HG03558 (cell line): ENCODE measurements around the gene OXNAD1.

Experiments
- ATAC-seq: cut with Tn5 transposase; IDR thresholded peaks from one replicate; pipeline ENCODE4 v1.9.1; 2021; ENCODE audit warnings: moderate number of reproducible peaks; ENCODE audit not compliant: unreplicated experiment; ENCODE audit errors: extremely low read depth

The OXNAD1 gene

DNA sequence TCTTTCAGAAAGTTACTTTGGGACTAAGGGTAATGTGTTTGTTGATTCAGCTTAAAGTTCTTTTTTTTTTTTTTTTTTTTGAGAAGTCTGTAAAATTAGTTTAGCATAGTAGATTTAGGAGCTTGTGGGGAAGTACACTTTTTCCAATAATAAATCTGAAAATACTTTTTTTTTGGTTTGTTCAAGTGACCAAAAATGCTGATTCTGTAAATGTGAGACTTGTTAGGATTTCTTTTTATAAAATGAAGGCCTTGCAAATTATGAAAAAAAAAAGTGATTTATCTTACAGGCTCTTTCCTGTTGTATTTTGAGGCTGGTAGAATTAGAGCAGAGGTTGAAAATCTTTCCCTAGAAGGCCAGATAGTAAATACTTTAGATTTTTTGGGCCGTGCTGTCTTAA is 7.6 kb downstream of the OXNAD1 start:
- ATAC-seq: no peak

DNA sequence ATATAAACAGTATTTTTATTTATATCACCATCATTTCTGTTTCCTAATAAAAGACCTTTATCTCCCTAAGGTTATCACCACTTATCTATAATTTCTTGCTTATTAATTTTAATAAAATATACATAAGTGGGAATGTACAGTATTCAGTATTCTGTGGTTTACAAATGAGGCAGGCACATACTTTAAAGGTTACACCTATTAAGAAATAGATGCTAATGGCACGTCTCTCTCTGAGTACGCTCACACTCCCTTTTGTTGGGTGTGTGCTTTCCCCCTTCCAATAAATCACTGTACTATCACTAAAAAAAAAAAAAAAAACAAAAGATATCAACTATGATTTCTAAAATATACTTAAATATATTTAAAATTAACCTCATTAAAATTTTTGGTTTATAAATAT is 8.9 kb downstream of the OXNAD1 start:
- no peak for ATAC-seq

DNA sequence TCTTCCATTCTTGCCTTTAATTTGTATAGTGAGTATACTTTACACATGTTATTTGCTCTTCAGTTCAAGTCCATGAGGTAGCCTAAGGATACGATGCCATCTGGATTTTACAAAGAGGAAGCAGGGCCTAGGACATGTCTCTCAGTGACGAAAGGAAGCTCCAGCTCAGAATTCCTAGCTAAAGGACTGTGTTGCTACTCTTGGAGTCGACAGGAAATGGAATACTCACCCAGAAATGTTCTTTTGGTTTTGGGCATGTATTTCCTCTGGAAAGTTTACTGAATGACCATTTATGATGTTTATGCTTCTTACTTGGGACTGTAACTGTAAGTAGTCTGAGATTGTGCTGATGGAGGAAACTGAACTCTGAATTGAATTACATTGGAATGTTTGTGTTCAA is 12.5 kb downstream of the OXNAD1 start:
- ATAC-seq: no peak

DNA sequence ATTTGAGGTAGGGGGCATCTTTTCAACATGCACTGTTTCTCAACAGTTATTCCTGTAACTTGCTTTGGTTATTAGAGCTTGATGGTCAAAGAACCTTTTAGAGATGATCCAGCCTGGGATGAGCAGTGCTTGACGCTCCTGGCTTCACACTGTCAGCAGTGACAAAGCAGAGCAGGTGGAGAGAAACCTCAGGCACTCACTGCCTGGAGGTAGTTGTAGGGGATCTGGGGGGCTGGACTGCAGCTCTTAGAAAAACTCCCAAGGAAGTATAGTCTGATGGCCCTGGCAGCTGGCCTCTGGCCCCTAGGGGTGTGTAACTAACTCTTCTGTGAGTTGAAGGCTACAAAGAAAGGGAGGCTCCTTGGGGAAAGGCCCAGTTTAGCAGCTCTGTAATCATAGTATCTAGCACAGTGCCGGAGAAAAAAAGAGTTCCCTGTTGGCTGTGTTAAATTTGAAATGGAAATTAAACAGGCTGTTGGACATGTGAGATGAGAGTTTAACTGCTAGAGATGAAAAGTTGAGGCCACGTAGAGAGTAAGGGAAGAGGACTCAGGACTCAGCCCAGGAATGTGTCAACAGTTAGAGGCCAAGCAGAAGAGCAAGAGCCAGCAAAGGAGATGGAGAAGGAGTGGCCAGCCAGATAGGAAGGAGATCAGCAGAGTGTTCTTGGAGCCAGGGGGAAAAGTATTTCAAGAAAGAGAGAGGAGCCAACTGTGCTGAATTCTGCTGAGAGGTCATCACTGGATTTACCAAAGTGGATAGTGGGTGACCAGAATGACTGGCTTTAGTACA is 14.2 kb downstream of the OXNAD1 start:
- no peak for ATAC-seq

DNA sequence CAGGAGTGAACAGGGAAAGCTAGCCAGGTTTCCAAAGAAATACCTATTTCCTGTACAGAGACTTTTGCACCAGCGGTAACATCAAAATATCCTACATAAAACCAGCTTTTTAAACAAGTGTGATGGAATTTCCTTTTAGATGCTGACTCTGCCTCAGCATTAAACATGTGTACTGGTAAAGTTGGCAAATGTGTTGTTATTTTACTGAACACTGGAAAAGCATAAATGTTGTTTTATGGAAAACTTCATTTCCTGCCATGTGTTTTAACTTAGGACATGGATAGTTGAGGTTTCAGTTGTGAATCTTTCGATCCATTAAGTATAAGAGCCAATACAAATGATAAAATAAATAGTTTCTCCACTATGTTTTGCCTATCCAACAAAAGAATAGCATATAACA is 15.7 kb downstream of the OXNAD1 start:
- no peak for ATAC-seq

DNA sequence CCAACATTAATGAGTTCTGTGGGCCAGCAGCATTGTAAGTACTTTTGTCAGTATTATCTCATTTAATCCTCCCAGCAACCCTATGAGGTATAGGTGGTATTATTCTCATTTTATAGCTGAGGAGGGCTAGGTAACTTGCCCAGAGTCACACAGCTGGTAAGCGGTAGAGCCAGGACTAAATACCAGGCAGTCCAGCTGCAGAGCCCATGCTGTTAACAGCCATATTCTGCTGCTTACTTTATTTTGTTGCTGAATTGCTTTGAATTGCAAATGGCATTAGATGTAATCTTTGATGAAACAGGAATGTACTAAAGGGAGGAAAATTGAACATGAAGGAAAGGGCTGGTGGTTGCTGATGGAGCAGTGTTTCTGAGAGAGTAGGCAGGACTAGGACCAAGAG is 19.6 kb downstream of the OXNAD1 start:
- ATAC-seq: no peak

DNA sequence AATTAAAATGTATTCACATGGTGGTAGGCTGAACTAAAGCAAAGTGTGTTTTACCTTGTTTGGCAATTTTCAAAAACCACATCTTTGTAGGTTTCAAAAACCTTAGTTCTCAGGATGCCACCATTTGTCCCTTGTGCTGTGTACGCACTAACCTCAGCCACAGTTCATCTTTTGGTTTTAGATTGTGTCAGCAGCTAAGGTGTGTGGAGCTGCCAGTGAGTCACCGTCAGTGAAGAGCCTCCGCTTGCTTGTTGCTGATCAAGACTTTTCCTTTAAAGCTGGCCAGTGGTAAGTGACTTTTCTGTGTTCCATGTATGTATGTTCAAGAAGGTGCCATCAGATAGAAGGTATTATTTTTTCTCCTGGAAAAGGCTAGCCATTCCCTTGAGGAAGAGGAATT is 21.1 kb downstream of the OXNAD1 start:
- ATAC-seq: peak; percentile 88

DNA sequence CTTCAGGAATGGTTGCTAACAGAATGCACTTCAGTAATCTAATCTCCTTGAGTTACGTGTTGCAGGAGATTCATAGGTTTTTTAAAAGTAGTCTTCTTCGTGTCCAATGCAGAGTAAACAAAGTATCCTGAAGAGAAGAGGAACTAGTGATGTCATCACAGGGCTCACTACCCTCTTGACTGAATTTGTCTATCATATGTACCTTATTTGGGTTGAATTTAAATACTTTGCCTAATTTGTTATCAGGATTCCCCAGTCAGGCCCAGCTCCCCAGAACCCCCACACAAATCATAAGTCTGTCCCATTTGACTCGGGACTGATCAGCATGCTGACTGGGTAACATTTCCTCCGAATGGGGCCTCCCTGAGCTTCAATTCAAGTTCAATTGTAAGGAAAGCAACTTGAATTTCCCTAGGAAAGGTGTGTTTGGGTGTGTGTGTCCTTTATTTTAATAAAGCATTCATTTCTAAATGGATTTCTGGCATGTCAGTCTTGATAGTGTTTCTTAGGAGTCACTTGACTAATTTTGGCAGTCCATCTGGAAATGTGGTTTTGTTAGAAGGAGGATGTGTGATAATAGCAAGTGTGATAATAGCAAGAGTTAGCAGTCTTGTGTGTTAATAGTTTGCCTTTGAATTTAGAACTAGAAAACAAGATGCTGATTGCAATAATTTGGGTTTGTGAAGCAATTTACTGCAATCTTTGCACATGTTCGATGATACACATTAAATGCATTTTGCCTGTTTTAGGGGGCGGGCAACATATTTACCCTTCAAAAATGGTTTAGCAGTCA is 21.9 kb downstream of the OXNAD1 start:
- no peak for ATAC-seq

DNA sequence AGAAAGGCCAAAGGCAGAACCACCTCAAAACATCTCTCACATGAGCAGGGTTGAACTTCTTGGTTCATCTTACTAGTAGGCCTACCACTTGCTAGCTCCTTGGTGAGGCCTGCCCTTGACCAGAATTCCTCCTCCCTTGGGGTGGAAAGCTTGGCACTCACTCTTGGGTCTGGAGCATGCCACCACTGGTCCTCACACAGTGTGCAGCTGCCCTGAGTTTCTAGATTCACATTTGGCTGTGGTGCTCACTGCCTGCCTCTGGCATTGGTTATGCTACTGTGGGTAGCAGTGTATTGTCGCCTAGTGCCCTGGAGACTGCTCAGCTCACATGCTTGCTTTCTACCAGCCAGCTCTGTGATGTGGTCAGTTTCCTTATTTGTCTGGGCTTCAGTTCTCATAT is 23.7 kb downstream of the OXNAD1 start:
- no peak for ATAC-seq

DNA sequence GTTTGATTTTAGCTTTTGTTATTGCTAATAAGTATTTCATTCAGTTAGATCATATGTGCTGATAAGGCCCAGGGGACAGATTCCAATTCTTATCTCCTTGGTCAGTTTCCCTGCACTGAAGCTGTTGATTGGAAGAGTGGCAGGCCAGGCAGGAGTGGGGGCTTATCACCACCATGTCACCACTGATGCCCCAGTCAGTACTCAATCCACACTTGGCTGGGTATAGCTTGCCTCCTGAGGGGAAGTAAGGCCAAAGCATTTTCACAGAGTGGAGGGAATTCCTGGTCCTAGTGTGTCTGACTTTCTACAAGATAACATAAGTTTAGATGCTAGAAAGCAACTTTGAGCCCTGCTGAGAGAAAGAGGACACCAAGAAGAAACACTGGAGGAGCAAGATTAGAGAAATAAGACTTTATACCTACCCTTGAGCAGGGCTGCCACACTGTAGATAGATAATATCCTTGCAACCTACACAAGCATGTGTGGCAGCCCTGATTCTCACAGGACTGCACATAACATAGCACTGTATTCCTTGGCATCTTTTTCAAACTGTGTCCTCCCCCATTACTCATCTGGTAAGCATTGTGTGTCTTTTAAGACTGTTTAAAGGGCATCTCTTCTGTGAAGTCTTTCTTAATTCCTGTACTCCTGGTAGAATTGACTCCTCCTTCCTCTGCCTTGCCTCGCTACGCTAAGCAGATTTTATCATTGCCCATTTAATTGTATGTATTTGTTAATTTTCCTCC is 24.3 kb downstream of the OXNAD1 start:
- no peak for ATAC-seq

DNA sequence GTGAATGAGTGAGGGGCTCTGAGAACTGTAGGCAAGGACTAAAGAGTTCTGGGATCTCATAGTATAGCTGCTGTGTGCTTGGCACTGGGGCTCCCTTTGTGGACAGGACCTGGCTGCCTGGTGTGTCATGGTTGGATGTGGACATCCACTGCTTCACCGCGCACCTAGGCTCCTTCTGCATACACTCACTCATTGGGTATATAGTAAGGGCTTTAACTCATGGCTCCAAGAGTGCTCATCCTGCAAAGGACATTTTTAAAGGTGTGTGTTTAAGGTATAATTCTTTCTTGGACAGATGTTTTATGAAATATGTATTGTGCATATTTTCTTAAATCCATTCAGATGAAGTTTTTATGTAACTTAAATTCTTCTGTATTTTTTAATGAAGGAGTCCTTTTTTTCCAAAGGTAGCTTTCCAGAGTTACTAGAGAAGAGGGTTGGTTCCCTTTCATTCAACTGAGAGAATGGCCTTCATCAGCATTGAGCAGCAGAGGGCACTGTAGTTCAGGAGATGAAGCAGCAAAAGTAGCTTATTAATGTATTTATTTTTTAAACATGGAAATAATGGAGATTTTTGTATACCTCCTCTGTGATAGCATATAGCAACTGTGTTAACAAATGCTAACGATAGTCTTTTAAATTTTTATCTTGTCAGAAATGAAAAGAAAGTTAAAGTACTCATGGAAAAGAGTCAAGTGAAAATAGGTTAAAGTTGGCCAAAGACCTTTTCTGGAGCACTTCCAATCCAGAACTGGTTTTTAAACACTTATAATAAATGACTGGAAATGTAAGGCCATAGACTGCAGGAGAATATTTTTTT is 25.2 kb downstream of the OXNAD1 start:
- no peak for ATAC-seq

DNA sequence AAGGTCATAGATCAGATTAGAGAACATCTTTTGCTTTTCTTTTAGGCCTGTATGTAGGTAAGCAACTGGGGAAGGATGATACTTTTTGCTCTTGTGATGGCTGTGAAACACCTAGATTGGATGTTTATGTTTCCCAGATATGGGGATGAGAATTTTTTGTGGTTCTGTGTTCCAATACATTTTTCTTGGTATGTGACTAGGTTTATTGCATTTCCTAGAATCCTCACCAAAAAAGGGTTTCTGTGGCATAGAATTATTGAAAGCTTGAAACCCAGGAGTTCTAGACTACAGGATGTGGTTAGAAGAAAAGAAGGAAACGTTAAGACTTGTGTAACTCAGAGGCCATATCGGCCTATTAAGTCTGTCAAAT is 25.8 kb downstream of the OXNAD1 start:
- no peak for ATAC-seq

DNA sequence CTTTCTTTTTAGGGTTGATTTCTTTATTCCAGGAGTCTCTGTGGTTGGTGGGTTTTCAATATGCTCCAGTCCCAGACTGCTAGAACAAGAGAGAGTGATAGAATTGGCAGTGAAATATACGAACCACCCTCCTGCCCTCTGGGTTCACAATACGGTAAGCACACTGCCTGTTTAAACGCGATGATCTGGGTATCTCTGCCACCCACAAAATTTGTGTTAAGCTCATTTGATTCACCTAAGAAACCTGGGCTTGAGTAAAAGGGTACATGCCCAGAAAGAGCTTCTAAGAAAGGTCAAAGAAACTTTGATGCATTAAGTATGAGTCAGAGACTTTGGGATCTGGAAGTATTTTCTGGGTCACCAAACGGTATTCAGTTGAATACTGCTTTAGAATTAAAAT is 29.8 kb downstream of the OXNAD1 start:
- no peak for ATAC-seq

DNA sequence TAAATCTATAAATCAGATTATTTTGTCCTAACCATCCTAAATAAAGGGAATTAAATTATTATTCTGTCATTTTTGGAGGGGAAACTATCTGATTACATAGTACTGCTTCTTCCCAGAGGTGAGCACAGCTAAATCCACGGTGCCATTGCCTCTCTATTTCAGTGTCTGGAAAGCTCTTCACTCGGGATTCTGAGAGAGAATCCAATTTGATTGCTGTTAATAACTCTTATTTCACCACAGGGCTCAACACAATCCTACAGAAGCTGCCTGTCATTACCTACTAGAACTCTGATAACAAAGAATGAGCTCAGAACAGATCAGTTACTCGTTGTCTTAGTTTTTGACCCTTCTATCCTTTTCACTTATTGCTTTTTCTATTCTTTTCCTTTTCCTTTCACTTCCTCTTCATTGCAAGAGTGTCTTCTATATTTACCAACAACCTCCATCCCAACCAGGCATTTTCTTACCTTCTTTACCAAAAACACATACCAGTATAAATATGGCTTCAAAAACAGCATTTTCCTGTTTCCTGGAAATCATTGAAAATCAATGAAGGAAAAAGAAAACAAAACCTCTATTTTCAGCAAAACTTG is 30.4 kb downstream of the OXNAD1 start:
- no peak for ATAC-seq

DNA sequence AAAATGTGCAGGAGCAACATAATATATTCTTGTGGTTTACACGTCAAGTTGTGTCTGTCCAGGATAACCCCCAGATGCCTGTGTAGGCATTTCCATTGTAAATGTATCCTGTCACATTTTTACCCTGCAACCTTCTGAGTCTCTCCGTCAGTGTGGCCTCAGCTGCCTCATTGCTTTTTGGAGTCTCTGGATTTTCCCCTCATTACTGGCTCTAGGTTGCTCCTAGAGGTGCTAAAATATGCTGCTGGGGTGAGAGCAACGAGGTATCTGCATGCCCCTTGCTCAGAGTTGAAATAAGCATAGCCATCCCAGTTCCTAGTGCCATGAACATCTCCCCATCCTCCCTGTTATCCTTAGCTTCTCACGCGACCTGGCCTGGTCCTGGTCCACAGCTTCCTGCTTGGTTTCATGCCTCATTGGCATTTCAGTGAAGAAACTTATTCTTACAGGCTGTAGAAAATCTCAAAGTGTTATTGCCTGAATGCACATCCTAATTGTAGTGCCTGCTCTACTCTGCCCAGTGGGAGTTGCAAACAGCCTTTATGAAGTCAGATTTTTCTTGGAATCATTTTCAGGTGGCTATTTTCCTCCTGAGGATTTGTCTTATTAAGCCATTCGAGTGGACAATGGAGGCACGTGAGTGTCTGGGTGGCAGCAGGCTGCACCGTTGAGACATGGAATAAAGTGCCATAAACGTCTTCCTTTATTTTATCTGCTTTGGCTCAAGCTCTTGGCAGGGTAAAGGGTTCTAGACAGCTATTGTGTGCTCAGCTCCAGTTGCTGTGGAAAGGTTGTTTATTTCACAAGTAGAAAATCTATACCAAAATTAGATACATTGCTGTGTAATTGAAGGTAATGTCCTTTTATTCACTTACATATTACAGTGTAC is 33.2 kb downstream of the OXNAD1 start:
- ATAC-seq: no peak

DNA sequence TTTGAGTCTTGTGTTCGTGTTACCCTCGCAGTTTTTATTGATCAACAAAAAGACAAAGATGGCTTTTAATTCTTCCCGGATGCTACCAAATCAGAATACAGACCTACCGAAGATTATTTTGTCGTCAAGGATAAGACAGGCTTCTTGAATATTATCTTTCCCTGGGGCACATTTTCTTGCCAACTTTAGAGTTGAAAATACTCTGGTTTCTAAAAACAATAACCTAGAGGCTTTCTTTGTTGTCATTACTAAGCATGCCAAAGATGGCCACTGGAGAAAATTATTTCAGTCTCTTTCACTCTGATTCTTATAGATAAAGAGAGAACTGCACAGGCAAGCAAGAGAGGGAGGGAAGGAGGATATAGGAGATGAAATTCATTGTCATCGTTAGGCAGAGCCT is 33.9 kb downstream of the OXNAD1 start:
- ATAC-seq: no peak

DNA sequence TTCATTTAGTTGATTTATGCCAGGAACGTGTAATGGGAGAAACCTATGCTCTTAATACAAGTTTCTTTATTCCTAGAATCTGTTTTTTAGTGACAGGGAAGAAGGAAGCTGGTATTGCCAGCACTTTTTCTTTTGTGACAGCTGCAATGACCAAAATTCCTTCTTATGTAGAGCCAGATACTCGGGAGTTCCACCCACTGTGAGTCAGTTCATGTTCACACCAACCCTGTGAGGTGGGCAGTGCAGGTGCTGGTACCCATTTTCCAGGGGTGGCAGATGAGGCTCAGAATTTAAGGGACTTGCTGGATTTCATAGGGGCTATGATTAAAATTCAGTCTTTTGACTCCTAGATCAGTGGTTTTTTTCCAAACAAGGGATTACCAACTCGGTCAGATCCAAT is 34.7 kb downstream of the OXNAD1 start:
- ATAC-seq: no peak

DNA sequence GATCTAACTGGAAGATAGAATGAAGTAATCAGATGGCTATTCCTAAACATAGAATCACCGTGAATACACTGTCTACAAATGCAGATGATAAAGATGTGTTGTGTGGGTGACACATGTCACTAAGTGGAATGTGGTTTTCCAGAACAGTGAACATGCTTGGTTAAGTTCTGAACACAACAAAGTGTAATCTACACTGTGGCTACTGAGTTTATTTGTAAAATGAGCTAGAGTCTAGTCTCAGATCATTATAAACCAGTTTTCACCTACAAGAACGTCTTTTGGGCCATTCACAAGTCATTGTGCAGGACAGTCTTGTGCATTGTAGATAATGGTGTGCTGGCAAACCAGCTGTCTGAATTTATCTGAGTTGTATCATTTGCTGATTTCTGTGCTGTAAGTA is 35.3 kb downstream of the OXNAD1 start:
- no peak for ATAC-seq

DNA sequence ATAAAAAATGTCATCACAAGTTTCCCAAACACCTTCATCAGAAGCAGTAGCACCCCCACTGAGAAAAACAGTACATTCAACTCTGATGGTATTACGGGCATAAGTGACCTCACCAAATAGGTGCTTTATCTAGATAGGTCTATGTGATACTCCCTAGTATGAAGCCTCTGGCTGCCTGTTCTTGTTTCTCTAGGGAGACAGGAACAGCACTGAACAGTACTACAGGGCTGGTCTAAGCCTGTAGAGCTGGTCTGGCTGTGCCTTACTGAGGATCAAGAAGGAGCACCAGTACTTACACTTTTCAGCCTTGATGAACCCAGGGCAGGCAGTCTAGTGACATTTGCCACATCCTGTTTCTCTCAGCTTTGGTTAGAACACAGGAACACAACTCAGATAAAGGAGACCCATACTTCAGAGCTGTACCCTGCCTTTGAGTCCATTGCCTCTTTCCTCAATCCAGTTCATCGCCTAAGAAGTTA is 35.9 kb downstream of the OXNAD1 start:
- no peak for ATAC-seq
